GM21447 (cell line): Measurements from ENCODE around the gene MAP4K4.
"Not testable (repeated sequence)": the region's sequence is repeated elsewhere in the genome, so short reads cannot be mapped to it uniquely, and the experiment has no call there.

Experiments used
- ATAC-seq: cut with Tn5 transposase; IDR thresholded peaks from one replicate; pipeline ENCODE4 v1.9.1; 2021; ENCODE audit not compliant: unreplicated experiment

MAP4K4 gene

GRCh38 chr2:101741775-101742520, 44.4 kb downstream of the MAP4K4 start:
- ATAC-seq: no peak

- no peak for ATAC-seq
These were observed 45.0 kb downstream of the MAP4K4 start for GRCh38 chr2:101742547-101742946.

GRCh38 chr2:101743288-101743687, 45.8 kb downstream of the MAP4K4 start:
- ATAC-seq: no peak

- no peak for ATAC-seq
These were observed 47.3 kb downstream of the MAP4K4 start for GRCh38 chr2:101744832-101745231.

- ATAC-seq: no peak
These were observed 48.5 kb downstream of the MAP4K4 start for GRCh38 chr2:101745711-101746694.

GRCh38 chr2:101748000-101748399, 50.5 kb downstream of the MAP4K4 start:
- no peak for ATAC-seq

GRCh38 chr2:101748462-101748861, 51.0 kb downstream of the MAP4K4 start:
- ATAC-seq: not testable (repeated sequence)

GRCh38 chr2:101750688-101751087, 53.2 kb downstream of the MAP4K4 start:
- no peak for ATAC-seq

- no peak for ATAC-seq
These were observed 53.8 kb downstream of the MAP4K4 start for GRCh38 chr2:101751276-101751815.

GRCh38 chr2:101751875-101752619, 54.5 kb downstream of the MAP4K4 start:
- ATAC-seq: peak; percentile 79

- ATAC-seq: no peak
These were observed 55.5 kb downstream of the MAP4K4 start for GRCh38 chr2:101752716-101753616.

GRCh38 chr2:101753720-101754490, 56.4 kb downstream of the MAP4K4 start:
- ATAC-seq: no peak

- ATAC-seq: no peak
These were observed 57.1 kb downstream of the MAP4K4 start for GRCh38 chr2:101754618-101755017.

GRCh38 chr2:101756266-101756665, 58.8 kb downstream of the MAP4K4 start:
- ATAC-seq: no peak

- no peak for ATAC-seq
These were observed 60.5 kb downstream of the MAP4K4 start for GRCh38 chr2:101758001-101758400.

- ATAC-seq: no peak
These were observed 61.7 kb downstream of the MAP4K4 start for GRCh38 chr2:101759162-101759561.

GRCh38 chr2:101762451-101763171, 65.1 kb downstream of the MAP4K4 start:
- no peak for ATAC-seq

- ATAC-seq: no peak
These were observed 66.2 kb downstream of the MAP4K4 start for GRCh38 chr2:101763496-101764333.
